Activated B cell treated with CpG ODN at 0.5 μM for 24 hours (primary cell): Measurements from ENCODE around the gene ZBED5. TPM values are rescaled to one million over a fixed set of nuclear protein-coding genes. Genes with fewer than 3 reads are reported as not detected.

Experiments used
- ATAC-seq: fragments of 200-7000 bp; cut with Tn5 transposase; one replicate; pipeline ENCODE4 v1.10.0; 2021; ENCODE audit warnings: low read depth, mild to moderate bottlenecking, moderate library complexity
- CTCF ChIA-PET: fragments of 350-600 bp; sonication (Branson Sonifier 250); formaldehyde crosslinking; loops from one replicate; lab custom pipeline; 2021; ENCODE audit warnings: antibody characterized with exemption; lab: Charles Lee
- POLR2A ChIA-PET: fragments of 350-600 bp; sonication (Branson Sonifier 250); formaldehyde crosslinking; loops from one replicate; lab custom pipeline; 2021; ENCODE audit warnings: antibody characterized with exemption; lab: Charles Lee
- DNase-seq: peaks from one replicate; pipeline ENCODE4 v3.0.0; 2022
- H3K27ac Mint-ChIP-seq: one replicate; pipeline ENCODE4 v1.8.0; 2020; ENCODE audit warnings: mixed read lengths
- H3K27me3 Mint-ChIP-seq: one replicate; pipeline ENCODE4 v1.8.0; 2021; ENCODE audit warnings: mixed read lengths
- H3K36me3 Mint-ChIP-seq: one replicate; pipeline ENCODE4 v1.8.0; 2021; ENCODE audit warnings: low read depth, mixed read lengths
- H3K4me1 Mint-ChIP-seq: one replicate; pipeline ENCODE4 v1.8.0; 2021; ENCODE audit warnings: mixed read lengths
- H3K4me3 Mint-ChIP-seq: one replicate; pipeline ENCODE4 v1.8.0; 2020; ENCODE audit warnings: mild to moderate bottlenecking, mixed read lengths
- H3K9me3 Mint-ChIP-seq: one replicate; pipeline ENCODE4 v1.8.0; 2020; ENCODE audit warnings: mixed read lengths
- intact Hi-C: fragments of 100-400 bp; cut with micrococcal nuclease; formaldehyde crosslinking; loops from one replicate; pipeline ENCODE4 v1.15.1; 2024
- total RNA-seq: library from RNA; stranded (reverse); gene quantifications from 2 replicates; pipeline ENCODE4 v1.2.3, GENCODE V29; 2022
- TF ChIP-seq, protein P1 (sequence below): fragments of 200-600 bp; IDR thresholded peaks from one replicate; pipeline ENCODE4 v1.8.0; 2022; ENCODE audit warnings: antibody characterized with exemption, mild to moderate bottlenecking

Gene ZBED5
- total RNA-seq, 1 donor from 2014 or later: 116 TPM

DNA sequence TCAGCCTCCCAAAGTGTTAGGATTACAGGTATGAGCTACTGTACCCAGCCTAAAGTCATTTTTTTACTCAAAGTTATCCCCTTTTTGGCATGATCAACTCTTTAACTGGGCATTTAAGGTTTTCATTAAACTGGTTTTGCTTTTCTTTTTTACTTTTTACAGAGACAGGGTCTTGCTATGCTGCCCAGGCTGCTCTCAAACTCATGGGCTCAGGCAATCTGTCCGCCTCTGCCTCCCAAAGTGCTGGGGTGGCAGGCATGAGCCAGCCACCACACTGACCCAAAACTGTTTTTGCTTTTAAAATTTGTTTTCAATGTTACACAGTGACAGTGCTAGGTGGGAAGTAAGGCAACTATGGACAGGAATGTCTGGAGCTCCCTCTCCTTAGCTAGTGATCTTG, 3.9 kb upstream of the ZBED5 start:
- Mint-ChIP-seq H3K27me3 (no peaks in the 10 kb centered on the region), H3K4me3 (no peak overlapping the region), H3K36me3 (peaks cover 18% of the 10 kb centered on the region), H3K27ac (no peak overlapping the region), H3K4me1 (peaks cover 30% of the 10 kb centered on the region), H3K9me3 (no peaks in the 10 kb centered on the region)
- no peak for ATAC-seq
- DNase-seq: no peak
- ChIA-PET CTCF (no interaction called here), POLR2A (interaction anchor here (1.9 kb wide), 1 partner anchor 53 kb away, joined by 20 read pairs; the partner anchor contains the start of gene EIF4G2)
- TF ChIP-seq, protein P1, sequence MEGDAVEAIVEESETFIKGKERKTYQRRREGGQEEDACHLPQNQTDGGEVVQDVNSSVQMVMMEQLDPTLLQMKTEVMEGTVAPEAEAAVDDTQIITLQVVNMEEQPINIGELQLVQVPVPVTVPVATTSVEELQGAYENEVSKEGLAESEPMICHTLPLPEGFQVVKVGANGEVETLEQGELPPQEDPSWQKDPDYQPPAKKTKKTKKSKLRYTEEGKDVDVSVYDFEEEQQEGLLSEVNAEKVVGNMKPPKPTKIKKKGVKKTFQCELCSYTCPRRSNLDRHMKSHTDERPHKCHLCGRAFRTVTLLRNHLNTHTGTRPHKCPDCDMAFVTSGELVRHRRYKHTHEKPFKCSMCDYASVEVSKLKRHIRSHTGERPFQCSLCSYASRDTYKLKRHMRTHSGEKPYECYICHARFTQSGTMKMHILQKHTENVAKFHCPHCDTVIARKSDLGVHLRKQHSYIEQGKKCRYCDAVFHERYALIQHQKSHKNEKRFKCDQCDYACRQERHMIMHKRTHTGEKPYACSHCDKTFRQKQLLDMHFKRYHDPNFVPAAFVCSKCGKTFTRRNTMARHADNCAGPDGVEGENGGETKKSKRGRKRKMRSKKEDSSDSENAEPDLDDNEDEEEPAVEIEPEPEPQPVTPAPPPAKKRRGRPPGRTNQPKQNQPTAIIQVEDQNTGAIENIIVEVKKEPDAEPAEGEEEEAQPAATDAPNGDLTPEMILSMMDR: no peak
- intact Hi-C loops: no loop called here

DNA sequence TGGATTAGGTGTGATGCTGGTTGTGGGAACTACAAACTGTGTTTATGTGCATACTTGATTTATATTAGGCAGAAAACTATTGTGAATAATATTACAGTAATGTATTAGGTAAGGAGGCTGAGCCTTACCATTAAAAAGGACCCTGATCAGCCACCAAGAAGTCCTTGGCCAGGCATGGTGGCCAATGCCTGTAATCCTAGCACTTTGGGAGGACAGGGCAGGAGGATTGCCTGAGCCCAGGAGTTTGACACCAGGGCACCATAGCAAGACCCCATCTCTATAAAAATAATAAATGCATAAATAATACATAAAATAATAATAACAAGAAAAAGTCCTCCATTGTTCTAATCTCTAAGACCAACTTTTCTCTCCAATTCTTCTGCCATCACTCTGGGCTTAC, 3.2 kb upstream of the ZBED5 start:
- H3K4me3 Mint-ChIP-seq: no peak overlapping the region
- intact Hi-C loops: no loop called here
- no peak overlapping the region for H3K27ac Mint-ChIP-seq
- ChIA-PET POLR2A (interaction anchor here (1.9 kb wide), 1 partner anchor 52 kb away, joined by 20 read pairs; the partner anchor contains the start of gene EIF4G2), CTCF (no interaction called here)
- TF ChIP-seq, protein P1: no peak
- DNase-seq (no peak), ATAC-seq (no peak)
- H3K36me3 Mint-ChIP-seq: peaks cover 26% of the 10 kb centered on the region
- H3K9me3 Mint-ChIP-seq: no peaks in the 10 kb centered on the region
- H3K4me1 Mint-ChIP-seq: peaks cover 37% of the 10 kb centered on the region
- H3K27me3 Mint-ChIP-seq: no peaks in the 10 kb centered on the region

DNA sequence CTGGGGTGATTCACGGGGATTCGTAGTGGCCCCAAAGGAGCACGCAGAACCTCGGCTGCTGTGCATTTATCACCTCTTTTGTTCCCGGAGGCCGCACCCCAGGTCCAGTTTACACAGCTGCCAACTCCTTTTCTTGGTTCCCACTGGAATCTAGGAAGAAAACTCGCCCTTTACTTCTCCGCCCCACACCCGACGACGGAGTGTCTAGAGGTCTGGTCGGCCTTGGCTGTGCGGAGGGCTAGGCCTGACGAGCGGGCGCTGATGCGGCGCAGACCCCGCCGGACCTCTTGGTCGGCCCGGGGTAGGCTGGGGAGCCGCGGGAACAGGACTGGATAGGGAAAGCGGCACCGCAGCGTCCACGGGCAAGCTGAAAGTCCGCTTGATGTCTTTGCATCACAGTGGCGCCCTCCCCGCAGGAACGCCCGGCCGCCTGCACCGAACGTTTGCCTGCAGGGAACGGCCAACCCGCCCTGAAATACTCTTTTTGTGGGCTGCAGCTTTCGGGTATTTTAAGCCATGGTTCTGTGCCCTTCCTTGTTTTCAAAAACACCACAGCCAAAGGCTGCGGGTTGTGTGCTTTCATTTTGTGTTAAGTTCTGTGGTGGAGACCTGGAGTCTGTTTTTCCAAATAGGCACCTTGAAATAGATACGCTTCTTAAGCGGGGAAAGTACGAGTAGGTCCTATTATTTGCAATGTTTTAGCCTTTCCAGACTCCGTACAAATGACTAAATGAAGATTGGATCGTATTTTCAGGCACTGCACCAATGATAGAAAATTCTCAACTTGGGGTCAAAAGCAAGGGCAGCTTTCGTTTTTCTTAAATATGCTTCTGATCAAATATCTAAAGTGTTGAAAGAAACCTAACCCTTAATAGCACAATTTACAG, 829 bp upstream of the ZBED5 start:
- Mint-ChIP-seq H3K4me1 (peaks cover 45% of the 10 kb centered on the region), H3K27me3 (no peaks in the 10 kb centered on the region), H3K36me3 (peaks cover 44% of the 10 kb centered on the region), H3K4me3 (peak overlapping the region; percentile 100), H3K27ac (peak overlapping the region; percentile 100), H3K9me3 (no peaks in the 10 kb centered on the region)
- ChIA-PET POLR2A (interaction anchor here (0.5 to 12.3 kb wide), 37 partner anchors 8 to 1398 kb away, joined by 3 to 470 read pairs (median 4); partner anchors contain the start of genes ADM, CTR9, EIF4G2 and RNF141), CTCF (interaction anchor here (0.8 to 2.0 kb wide), 5 partner anchors 20 to 318 kb away, joined by 3 to 7 read pairs (median 4); partner anchors contain the start of genes EIF4G2 and RNF141)
- DNase-seq (peak; percentile 60), ATAC-seq (peak; percentile 32)
- intact Hi-C loops: loop anchor here (1.0 to 10.0 kb wide), 11 partner anchors 11 to 1394 kb away; partner anchors contain the start of genes CTR9, EIF4G2, SBF2 and ZNF143
- TF ChIP-seq, protein P1: no peak

DNA sequence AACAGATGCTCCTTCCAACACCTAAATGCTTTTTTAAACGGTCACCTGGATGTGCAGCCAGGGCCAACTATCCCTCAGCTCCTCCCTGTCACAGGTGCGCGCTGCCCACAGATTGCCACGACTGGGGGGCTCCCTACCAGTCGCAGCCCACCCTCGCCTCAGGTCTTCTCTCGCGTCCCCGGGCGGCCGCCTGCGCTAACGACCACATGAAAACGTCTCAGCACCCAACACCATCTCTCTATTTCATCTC, 469 bp downstream of the ZBED5 start:
- ChIA-PET CTCF (interaction anchor here (0.8 to 2.0 kb wide), 4 partner anchors 21 to 316 kb away, joined by 3 to 7 read pairs (median 6); partner anchors contain the start of genes EIF4G2 and RNF141), POLR2A (interaction anchor here (1.0 to 12.3 kb wide), 30 partner anchors 9 to 1396 kb away, joined by 3 to 470 read pairs (median 4); partner anchors contain the start of genes EIF4G2, RNF141, USP47 and ZNF143)
- TF ChIP-seq, protein P1: no peak
- peak; percentile 13 for ATAC-seq
- Mint-ChIP-seq H3K36me3 (peaks cover 53% of the 10 kb centered on the region), H3K9me3 (no peaks in the 10 kb centered on the region), H3K4me1 (peaks cover 44% of the 10 kb centered on the region), H3K4me3 (peak overlapping the region; percentile 100), H3K27me3 (no peaks in the 10 kb centered on the region), H3K27ac (peak overlapping the region; percentile 100)
- intact Hi-C loops: loop anchor here (2.0 to 10.0 kb wide), 3 partner anchors 15 to 1393 kb away; partner anchors contain the start of genes SBF2 and ZNF143
- DNase-seq: no peak
